HG03064 (cell line): ENCODE results near the gene ABI1.

Experiments used
- ATAC-seq: cut with Tn5 transposase; IDR thresholded peaks from one replicate; pipeline ENCODE4 v1.9.1; 2021; ENCODE audit warnings: low read depth; ENCODE audit not compliant: unreplicated experiment

ABI1 gene

GRCh38 chr10:26723016-26723415, 137.7 kb downstream of the ABI1 start:
- ATAC-seq = no peak

- ATAC-seq = no peak
Observed at GRCh38 chr10:26721561-26721960, 139.2 kb downstream of the ABI1 start.

- no peak for ATAC-seq
Observed at GRCh38 chr10:26717476-26717875, 143.3 kb downstream of the ABI1 start.

- ATAC-seq = no peak
Observed at GRCh38 chr10:26715137-26715487, 145.6 kb downstream of the ABI1 start.

GRCh38 chr10:26714415-26715136, 146.2 kb downstream of the ABI1 start:
- no peak for ATAC-seq

GRCh38 chr10:26711324-26711723, 149.4 kb downstream of the ABI1 start:
- no peak for ATAC-seq

GRCh38 chr10:26706936-26707335, 153.8 kb downstream of the ABI1 start:
- no peak for ATAC-seq

GRCh38 chr10:26706206-26706605, 154.6 kb downstream of the ABI1 start:
- ATAC-seq = no peak

GRCh38 chr10:26703974-26704373, 156.8 kb downstream of the ABI1 start:
- ATAC-seq = no peak

GRCh38 chr10:26703096-26703495, 157.7 kb downstream of the ABI1 start:
- ATAC-seq = no peak

- ATAC-seq = no peak
Observed at GRCh38 chr10:26700884-26701630, 159.7 kb downstream of the ABI1 start.

GRCh38 chr10:26699631-26700030, 161.1 kb downstream of the ABI1 start:
- ATAC-seq = no peak

- ATAC-seq = no peak
Observed at GRCh38 chr10:26698909-26699308, 161.8 kb downstream of the ABI1 start.

- ATAC-seq = no peak
Observed at GRCh38 chr10:26697922-26698608, 162.7 kb downstream of the ABI1 start.

- ATAC-seq = peak; percentile 86
Observed at GRCh38 chr10:26697163-26697921, 163.4 kb downstream of the ABI1 start, which contains the start of gene PDSS1. PDSS1 (plus strand) TSS chr10:26697701; CDS start chr10:26697712, 11 bp downstream.

GRCh38 chr10:26696786-26697162, 164.0 kb downstream of the ABI1 start:
- no peak for ATAC-seq
